Hippocampal formation (tissue), 2 donors: Measurements from ENCODE around the gene IL17C.

Source experiments
- DNase-seq, 2 donors: peaks; one replicate each; lab custom pipeline; 2025; lab: John Stamatoyannopoulos, UW

The IL17C gene

GRCh38 chr16:88685156-88686061 lies 47.0 kb downstream of the IL17C start:
- DNase-seq, result no peak

GRCh38 chr16:88686062-88686438 lies 47.7 kb downstream of the IL17C start:
- DNase-seq, result no peak

GRCh38 chr16:88686439-88687253 lies 48.3 kb downstream of the IL17C start, which contains the start of gene SNAI3:
TSS of gene SNAI3 (minus strand) at chr16:88686507. CDS start at chr16:88686406, 101 bp downstream.
- peak in 1 of 2 donors; percentile 34 for DNase-seq

GRCh38 chr16:88687254-88687576 lies 48.8 kb downstream of the IL17C start:
- DNase-seq, result no peak

GRCh38 chr16:88687676-88688012 lies 49.3 kb downstream of the IL17C start:
- no peak for DNase-seq

- DNase-seq, result no peak
Observed at GRCh38 chr16:88688013-88688778, 49.8 kb downstream of the IL17C start.
